Thymus (tissue), 11 donors: Measurements from ENCODE around the gene RGS3. TPM values are rescaled to one million over a fixed set of nuclear protein-coding genes. Genes with fewer than 3 reads are reported as not detected.

Experiments
- DNase-seq, 9 donors: peaks; one replicate each; pipeline ENCODE4 v3.0.0-alpha.2; 2013; ENCODE audit warnings: low spot score in 9 of 9, low read depth in 6 of 9, missing footprints in 1 of 9
- H3K27ac ChIP-seq, 2 donors: one replicate each; pipeline ENCODE4 v1.5.1; 2013; ENCODE audit warnings: control low read depth in 1 of 2, low read depth in 1 of 2, low read length in 1 of 2, mild to moderate bottlenecking in 1 of 2, moderate library complexity in 1 of 2
- H3K27me3 ChIP-seq, 2 donors: one replicate each; pipeline ENCODE4 v1.5.1; 2013; ENCODE audit warnings: low read length in 1 of 2; ENCODE audit not compliant: control insufficient read depth in 2 of 2, insufficient read depth in 1 of 2
- H3K36me3 ChIP-seq, 2 donors: one replicate each; pipeline ENCODE4 v1.5.1; 2013; ENCODE audit warnings: low read length in 1 of 2, mild to moderate bottlenecking in 1 of 2, moderate library complexity in 1 of 2; ENCODE audit not compliant: control insufficient read depth in 2 of 2, insufficient read depth in 2 of 2
- H3K4me1 ChIP-seq, 2 donors: one replicate each; pipeline ENCODE4 v1.5.1; 2013; ENCODE audit warnings: low read length in 2 of 2; ENCODE audit not compliant: control insufficient read depth in 2 of 2, insufficient read depth in 2 of 2
- H3K4me3 ChIP-seq, 2 donors: one replicate each; pipeline ENCODE4 v1.5.1; 2013; ENCODE audit warnings: low read length in 2 of 2, control low read depth in 1 of 2, mild to moderate bottlenecking in 1 of 2
- H3K9me3 ChIP-seq, 2 donors: one replicate each; pipeline ENCODE4 v1.5.1; 2013; ENCODE audit warnings: low read length in 1 of 2, mild to moderate bottlenecking in 1 of 2; ENCODE audit not compliant: control insufficient read depth in 2 of 2, insufficient read depth in 1 of 2
- WGBS: extraction: QIAGEN DNeasy Blood & Tissue Kit; methylation state at CpG from one replicate; pipeline ENCODE4 v1.1.7; 2013; 5-methylcytosine and 5-hydroxymethylcytosine counted together
- polyA plus RNA-seq: library from polyadenylated mRNA; stranded (reverse); fragments of 200-250 nt; gene quantifications from one replicate; pipeline ENCODE4 v1.2.3, GENCODE V29; 2013
- total RNA-seq: library from RNA; stranded (reverse); fragments of 120-200 nt; gene quantifications from one replicate; pipeline ENCODE4 v1.2.4, GENCODE V29; 2013
- donor health status: healthy.

Gene RGS3
- total and polyA plus RNA-seq, 2 donors, result 16.5 to 21.4 TPM

DNA sequence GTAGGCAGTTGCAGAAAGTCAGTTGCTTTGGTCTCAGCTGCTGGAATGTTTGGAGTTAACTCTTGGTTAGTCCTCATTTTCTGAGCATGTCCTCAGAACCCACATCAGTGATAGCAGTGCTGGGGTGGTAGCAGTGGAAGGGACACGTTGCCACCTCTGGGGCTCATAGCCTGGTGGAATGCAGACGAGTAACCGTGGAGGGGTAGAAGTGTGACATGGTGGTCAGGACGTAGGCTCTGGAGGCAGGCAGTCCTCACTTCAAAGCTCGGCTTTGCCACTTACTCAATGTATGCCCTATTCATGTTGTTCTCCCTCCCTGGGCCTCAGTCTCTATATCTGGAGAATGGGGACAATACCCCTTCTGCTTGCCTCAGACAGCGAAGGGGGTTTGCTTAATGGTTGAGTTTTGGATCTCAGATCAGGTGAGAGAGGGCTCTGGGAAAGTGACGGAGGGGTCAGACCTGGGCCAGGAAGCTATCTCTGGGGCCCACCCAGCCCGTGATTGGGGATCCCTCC lies 62.8 kb downstream of the RGS3 start:
- 96% methylated on average over 8 of the region's 8 CpGs for WGBS
- Histone ChIP-seq H3K27ac (no peak overlapping the region), H3K4me3 (no peak overlapping the region), H3K36me3 (peaks cover 0 to 31% of the 10 kb centered on the region in 2 donors), H3K27me3 (no peaks in the 10 kb centered on the region), H3K9me3 (no peaks in the 10 kb centered on the region), H3K4me1 (peaks cover 21 to 42% of the 10 kb centered on the region in 2 donors)
- DNase-seq, result no peak

DNA sequence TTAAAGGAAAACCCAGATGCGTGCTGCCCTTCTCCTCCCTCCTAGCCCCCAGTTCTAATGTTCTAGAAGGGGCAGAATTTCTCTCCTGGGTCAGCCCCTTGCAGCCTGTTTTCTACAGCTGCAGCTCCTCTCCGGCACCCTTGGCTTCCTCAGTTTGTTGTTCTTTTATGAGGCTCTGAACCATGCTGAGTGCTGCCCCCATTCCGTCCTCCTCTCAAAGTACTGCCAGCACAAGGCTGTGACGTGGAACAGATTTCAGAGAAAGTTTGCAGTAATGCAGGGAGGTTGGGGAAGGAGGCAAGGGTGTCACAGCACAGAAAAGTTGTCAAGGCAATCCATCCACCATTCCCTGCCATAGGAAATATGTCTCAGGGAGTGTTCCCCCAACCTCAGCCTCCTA lies 63.3 kb downstream of the RGS3 start:
- Histone ChIP-seq H3K4me1 (peaks cover 21 to 42% of the 10 kb centered on the region in 2 donors), H3K36me3 (peaks cover 0 to 31% of the 10 kb centered on the region in 2 donors), H3K9me3 (no peaks in the 10 kb centered on the region), H3K4me3 (no peak overlapping the region), H3K27ac (no peak overlapping the region), H3K27me3 (no peaks in the 10 kb centered on the region)
- WGBS, result 93% methylated on average over 4 of the region's 4 CpGs
- DNase-seq, result no peak

DNA sequence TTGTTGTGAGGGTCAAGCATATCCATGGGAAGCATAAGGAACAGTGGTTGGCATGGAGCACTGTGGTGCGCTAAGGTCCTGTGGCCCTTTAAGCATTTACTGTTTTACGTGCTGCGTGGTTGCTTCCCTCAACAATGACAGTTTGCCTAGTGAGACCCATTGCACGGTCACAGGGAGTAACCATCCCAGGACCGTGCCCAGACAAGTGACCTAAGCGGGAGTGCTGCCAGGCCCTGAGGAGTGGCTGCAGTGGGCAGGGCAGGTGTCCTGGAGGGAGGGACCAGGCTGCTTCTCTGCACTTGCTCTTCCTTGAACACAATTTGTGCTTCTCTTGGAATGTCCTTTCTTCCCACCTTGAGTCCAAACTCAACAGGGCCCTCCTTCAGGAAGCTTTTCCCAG lies 64.6 kb downstream of the RGS3 start:
- no peak overlapping the region for H3K4me3 ChIP-seq
- DNase-seq, result no peak
- H3K36me3 ChIP-seq, result peaks cover 0 to 28% of the 10 kb centered on the region in 2 donors
- WGBS, result 98% methylated on average over 6 of the region's 6 CpGs
- H3K27ac ChIP-seq, result no peak overlapping the region
- H3K9me3 ChIP-seq, result no peaks in the 10 kb centered on the region
- peaks cover 17 to 32% of the 10 kb centered on the region in 2 donors for H3K4me1 ChIP-seq
- no peaks in the 10 kb centered on the region for H3K27me3 ChIP-seq

DNA sequence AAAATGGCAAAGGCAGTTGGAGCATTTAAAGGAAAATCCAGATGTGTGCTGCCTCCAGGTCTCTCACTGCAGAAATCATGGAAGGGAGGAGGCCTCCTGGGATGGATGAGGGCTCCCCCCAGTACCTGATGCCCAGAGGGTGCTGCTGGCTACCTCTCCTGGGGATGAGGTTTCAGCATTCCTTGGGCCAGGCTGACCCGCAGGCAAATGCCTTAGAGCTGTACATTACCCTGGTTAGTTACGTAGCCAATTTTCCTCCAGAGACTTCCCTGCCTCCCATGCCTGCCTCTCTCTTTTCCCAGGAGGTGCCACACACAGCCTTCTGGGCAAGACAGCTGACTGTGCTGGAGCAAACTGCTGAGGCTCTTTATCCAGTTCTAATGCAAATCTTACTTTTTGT lies 65.3 kb downstream of the RGS3 start:
- WGBS, result 100% methylated on average over 2 of the region's 2 CpGs
- Histone ChIP-seq H3K4me3 (no peak overlapping the region), H3K27ac (no peak overlapping the region), H3K4me1 (peaks cover 10 to 25% of the 10 kb centered on the region in 2 donors), H3K9me3 (no peaks in the 10 kb centered on the region), H3K27me3 (no peaks in the 10 kb centered on the region), H3K36me3 (peaks cover 0 to 28% of the 10 kb centered on the region in 2 donors)
- DNase-seq, result no peak

DNA sequence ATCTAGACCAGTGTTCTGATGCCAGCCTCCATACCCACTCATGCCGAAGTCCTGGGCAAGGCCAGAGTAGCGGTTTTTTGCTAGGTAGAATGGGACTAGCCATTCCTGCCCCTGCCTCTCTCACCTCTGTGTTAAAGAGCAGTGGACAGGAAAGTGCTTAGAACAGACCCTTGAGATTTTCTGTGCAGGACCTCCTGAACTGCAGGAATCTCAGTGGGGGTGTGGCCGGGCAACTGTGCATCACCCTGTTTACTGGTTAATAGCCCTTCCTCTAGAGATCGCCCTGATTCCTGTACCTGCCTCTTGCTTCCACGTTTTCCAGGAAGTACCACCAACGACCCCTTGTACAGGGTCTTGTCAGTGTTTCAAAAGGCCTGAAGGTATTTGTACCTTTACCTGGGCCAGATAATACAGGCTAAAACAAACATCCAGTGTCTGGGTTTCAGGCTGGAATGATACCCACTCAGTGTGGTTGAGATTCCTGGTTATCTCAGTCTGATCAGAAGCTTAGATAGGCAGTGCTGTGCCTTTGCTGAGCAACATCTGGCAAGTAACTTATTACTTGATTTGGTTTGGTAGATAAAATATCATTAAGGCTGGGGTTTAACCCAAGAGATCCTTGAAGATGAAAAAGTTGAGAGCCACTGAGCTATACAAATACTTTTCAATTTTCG lies 65.9 kb downstream of the RGS3 start:
- Histone ChIP-seq H3K27ac (no peak overlapping the region), H3K36me3 (peaks cover 0 to 28% of the 10 kb centered on the region in 2 donors), H3K4me3 (no peak overlapping the region), H3K9me3 (no peaks in the 10 kb centered on the region), H3K27me3 (no peaks in the 10 kb centered on the region), H3K4me1 (peaks cover 3 to 18% of the 10 kb centered on the region in 2 donors)
- no peak for DNase-seq
- 93% methylated on average over 7 of the region's 7 CpGs for WGBS

DNA sequence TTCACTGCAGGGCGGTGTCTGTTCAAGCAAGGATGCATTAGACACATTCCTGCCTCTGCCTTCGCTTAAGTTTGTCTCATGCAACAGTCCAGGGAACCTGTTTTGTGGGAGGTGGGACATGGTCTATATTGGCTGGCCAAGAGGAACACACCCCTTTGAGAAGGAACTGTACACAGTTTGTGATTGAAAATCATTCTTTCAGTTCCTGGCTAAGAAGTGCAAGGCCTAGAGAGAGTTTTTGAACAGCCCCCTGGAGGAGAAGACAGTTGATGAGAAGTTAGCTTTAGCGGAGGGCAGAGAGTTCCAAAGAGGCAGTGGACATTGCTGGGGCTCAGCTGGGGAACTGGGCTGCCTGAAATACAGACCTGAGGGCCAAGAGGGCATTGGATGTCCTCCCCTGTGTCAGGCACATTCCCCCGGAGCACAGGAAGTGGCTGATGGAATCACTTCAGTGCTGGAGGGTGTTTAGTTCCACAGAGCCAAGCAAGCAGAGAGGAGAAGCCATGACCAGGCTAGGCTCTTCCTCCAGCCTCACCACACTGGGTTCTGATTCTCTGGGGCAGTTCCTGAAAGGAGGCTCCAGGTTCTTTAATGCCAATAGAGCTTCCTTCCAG lies 66.6 kb downstream of the RGS3 start:
- Histone ChIP-seq H3K27ac (no peak overlapping the region), H3K4me1 (peaks cover 0 to 12% of the 10 kb centered on the region in 2 donors)
- 95% methylated on average over 4 of the region's 4 CpGs for WGBS

DNA sequence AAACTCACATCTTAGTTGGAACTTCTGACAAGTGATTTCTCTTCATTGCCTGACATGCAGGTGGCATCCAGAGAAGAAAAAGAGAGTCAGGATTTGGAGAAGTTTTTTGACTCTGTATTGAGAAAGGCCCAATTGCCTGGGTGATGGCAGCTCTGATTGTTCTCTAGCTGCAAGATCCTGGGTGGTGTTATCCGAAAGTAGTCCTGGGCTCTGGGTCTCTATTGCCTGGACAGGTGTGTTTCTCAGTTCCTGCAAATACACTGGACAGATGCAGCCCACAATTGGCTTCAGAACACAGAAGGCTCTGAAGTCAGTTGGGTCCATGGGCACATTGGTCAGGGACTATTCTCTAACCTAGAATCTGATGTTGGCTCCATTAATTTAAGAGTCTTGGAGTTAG lies 67.4 kb downstream of the RGS3 start:
- Histone ChIP-seq H3K4me1 (peaks cover 0 to 5% of the 10 kb centered on the region in 2 donors), H3K27ac (no peak overlapping the region), H3K36me3 (peaks cover 0 to 24% of the 10 kb centered on the region in 2 donors), H3K4me3 (no peak overlapping the region), H3K9me3 (no peaks in the 10 kb centered on the region), H3K27me3 (no peaks in the 10 kb centered on the region)
- 98% methylated on average over 1 of the region's 1 CpG for WGBS
- no peak for DNase-seq

More for the DNA sequence above, 66.6 kb downstream of the RGS3 start:
- Histone ChIP-seq H3K9me3 (no peaks in the 10 kb centered on the region), H3K27me3 (no peaks in the 10 kb centered on the region), H3K36me3 (peaks cover 0 to 27% of the 10 kb centered on the region in 2 donors), H3K4me3 (no peak overlapping the region)
- no peak for DNase-seq

DNA sequence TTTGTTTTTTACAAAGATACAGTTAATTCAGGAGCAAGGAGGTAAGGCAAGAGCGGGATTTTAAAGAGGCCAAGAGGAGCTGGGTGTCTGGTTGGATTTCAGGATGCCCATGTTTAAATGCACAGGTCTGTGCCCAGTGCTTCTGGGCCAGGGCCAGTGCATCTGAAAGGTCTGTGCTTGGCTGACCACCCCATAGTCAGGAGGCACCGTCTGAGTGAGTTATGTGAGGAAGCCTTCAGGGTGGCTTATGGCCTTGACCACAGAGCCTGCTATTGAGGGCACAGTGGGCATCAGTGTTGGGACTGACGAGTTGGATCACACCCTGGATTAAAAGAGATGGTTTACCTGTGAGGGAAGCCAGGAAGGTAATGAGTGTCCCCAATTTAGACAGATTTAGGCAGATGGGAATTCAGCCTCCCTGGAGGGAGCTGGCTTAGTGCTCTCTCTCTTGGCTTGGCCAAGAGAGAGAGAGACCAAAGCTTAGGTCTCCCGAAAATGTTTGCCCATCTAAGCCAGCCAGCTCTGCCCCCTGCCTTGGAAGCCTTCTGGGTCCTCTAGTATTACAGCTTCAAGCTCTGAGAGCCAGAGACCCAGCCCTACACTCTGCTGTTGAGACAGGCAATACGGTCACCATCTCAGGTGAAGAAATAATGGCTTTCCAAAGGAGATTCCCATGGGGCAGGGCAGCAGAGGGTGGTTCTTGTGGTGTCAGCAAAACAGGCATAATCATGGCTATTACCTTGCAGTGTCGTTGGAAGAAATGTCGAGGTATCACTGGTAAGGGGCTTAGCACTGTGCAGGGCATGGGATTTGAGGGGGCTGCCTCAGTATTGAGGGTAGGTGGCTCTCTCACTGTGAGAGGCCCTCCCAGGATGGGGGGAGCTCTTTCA lies 68.6 kb downstream of the RGS3 start:
- WGBS, result 98% methylated on average over 7 of the region's 7 CpGs
- Histone ChIP-seq H3K4me1 (no peaks in the 10 kb centered on the region), H3K36me3 (peaks cover 0 to 28% of the 10 kb centered on the region in 2 donors), H3K4me3 (no peak overlapping the region), H3K9me3 (no peaks in the 10 kb centered on the region), H3K27ac (no peak overlapping the region), H3K27me3 (no peaks in the 10 kb centered on the region)
- DNase-seq, result no peak

DNA sequence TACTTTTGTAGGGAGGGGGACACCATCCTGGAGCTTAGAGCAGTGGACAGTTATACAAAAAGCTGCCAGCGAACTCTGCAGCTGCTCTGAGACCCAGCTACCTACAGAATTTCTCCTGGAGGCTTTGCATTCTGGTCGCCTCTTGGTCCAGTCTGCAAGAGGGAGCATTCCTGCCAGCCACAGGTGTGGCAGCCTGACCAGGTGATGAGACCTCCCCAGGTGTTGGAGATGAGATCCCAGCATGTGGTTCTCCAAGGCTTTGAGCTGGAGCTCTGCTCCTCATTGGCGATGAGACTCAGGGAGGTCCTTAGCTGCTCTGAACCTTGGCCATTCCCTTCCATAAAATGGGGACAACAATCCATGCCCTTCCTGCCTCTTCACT lies 69.3 kb downstream of the RGS3 start:
- no peak for DNase-seq
- Histone ChIP-seq H3K27me3 (no peaks in the 10 kb centered on the region), H3K4me3 (no peak overlapping the region), H3K4me1 (no peaks in the 10 kb centered on the region), H3K36me3 (peaks cover 0 to 27% of the 10 kb centered on the region in 2 donors), H3K9me3 (no peaks in the 10 kb centered on the region), H3K27ac (no peak overlapping the region)
- WGBS, result 98% methylated on average over 3 of the region's 3 CpGs
